Epithelial cell of proximal tubule (primary cell): ENCODE data around the gene TPRX1. TPM values are rescaled to one million over a fixed set of nuclear protein-coding genes. Genes with fewer than 3 reads are reported as not detected.

Experiments used
- DNase-seq: peaks from one replicate; pipeline ENCODE4 v3.0.0-alpha.2; 2011; ENCODE audit warnings: low read depth
- H3K4me3 ChIP-seq: 2 replicates; pipeline ENCODE4 v1.5.1; 2011; ENCODE audit warnings: low read depth, mild to moderate bottlenecking, low read length
- total RNA-seq: library from RNA; depleted of rRNA; stranded (reverse); fragments of >200 nt; gene quantifications from 2 replicates; pipeline ENCODE4 v1.2.3, GENCODE V29; 2015
- TF ChIP-seq, protein P1 (sequence below): conservative IDR thresholded peaks from 2 replicates; pipeline ENCODE4 v1.5.1; 2012; ENCODE audit warnings: low read depth, mild to moderate bottlenecking, low read length

TPRX1 gene
- total RNA-seq, 1 donor from 2014 or later: not detected

DNA sequence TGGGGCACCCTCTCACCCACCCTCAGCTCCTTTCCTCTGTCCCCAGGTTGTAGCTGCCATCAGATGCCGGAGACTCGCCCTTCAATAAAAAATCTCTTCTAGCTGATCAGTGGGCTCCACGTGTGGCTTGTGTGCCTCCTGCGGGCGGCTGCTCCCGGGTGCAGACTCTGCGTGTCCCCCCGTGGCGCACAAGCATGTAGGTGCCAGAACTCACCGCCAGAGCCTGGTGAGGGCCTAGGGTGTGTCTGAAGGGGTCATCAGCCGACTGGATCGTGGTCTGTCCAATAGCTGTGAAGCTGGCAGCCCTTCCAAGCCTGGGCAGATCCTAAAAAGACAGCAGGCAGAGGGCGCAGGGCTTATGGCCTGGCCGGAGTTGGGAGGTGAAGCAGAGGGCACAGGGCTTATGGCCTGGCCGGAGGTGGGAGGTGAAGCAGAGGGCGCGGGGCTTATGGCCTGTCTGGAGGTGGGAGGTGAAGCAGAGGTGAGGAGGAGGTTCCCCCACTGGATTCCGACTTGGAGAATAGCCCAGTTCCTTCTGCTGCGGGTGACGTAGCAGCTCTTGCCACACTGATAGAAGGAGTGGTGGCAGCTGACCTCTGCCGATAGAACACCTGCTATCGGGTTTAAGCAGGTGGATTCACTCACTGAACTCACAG is 47.3 kb downstream of the TPRX1 start:
- no peak overlapping the region for H3K4me3 ChIP-seq
- no peak for DNase-seq
- TF ChIP-seq, protein P1, sequence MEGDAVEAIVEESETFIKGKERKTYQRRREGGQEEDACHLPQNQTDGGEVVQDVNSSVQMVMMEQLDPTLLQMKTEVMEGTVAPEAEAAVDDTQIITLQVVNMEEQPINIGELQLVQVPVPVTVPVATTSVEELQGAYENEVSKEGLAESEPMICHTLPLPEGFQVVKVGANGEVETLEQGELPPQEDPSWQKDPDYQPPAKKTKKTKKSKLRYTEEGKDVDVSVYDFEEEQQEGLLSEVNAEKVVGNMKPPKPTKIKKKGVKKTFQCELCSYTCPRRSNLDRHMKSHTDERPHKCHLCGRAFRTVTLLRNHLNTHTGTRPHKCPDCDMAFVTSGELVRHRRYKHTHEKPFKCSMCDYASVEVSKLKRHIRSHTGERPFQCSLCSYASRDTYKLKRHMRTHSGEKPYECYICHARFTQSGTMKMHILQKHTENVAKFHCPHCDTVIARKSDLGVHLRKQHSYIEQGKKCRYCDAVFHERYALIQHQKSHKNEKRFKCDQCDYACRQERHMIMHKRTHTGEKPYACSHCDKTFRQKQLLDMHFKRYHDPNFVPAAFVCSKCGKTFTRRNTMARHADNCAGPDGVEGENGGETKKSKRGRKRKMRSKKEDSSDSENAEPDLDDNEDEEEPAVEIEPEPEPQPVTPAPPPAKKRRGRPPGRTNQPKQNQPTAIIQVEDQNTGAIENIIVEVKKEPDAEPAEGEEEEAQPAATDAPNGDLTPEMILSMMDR: no peak

DNA sequence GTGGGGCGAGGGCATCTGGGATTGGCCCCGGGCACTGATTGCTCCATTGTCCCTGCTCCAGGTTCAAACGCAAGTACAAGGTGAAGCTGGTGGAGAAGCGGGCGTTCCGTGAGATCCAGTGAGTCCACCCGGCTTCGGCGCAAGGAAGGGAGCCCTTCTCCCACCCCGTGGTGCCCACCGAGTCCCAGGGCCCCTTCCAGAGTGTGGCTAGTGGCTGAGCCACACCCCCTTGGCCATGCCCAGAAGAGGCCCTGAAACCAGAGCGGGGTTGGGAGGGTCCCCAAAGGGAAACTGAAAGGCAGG is 47.8 kb downstream of the TPRX1 start:
- TF ChIP-seq, protein P1: no peak
- no peak overlapping the region for H3K4me3 ChIP-seq
- DNase-seq: no peak

DNA sequence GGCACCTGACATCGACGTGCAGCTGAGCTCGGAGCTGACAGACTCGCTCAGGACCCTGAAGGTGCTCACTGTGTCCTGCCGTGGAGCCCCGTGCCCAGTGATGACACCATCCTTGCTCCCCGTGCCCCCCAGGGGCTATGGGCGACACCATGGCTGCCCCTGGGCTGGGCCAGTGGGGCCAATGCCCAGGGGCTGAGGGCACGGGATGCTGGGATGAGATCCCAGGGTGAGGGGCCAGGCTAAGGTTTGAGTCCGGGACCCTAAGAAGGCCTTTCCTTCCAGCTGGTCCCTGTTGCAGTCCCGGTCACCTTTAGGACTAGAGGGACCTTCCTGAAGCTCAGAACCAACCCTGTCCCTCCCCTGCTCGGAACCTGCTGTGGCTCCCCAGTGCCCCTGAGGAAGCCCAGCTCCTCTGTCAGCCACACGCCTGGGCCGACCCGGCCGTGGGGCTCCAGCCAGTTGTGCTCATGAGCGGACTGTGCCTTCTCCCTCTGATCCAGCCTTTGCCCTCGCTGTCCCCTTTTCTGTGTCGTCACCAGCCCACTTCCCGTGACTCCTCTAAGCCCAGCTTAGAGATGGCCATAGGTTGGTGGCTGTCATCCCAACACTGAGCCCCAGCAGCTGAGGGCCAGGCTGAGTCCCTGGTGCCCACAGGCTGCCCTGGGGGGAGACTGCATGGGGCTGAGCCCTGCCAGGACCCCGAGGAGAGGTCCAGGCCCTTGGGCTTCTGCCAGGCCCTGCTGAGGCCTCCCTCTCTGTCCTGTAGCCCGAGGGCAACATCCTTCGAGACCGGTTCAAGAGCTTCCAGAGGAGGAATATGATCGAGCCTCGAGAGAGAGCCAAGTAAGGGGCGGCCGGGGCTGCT is 48.4 kb downstream of the TPRX1 start:
- H3K4me3 ChIP-seq: no peak overlapping the region
- TF ChIP-seq, protein P1: no peak
- no peak for DNase-seq

DNA sequence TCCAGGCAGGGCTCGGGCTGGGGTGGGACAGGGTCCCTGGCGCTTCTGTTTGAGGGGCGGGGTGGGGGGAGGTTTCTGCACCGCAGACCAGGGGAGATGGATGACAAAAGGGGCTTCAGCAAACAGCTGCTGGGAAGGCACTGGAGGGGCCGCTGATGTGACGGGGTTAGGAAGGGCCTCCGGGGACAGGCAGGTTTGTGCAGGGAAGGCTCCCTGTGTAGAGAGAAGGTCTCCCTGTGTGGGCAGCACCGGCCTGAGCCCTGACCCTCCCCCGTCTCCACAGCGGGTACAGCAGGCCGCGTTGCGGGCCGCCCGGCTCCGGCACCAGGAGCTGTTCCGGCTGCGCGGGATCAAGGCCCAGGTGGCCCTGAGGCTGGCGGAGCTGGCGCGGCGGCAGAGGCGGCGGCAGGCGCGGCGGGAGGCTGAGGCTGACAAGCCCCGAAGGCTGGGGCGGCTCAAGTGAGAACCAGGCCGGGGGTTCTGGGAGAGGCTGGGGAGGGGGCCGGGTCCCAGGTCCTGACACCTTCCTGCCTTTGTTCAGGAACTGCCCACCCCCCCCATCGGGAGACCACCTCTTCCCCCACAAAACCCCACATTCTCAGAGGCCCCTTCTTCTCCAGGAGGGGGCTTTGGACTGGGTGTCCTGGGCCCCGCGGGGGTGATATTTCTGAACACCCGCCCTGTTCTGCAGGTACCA is 49.1 kb downstream of the TPRX1 start:
- H3K4me3 ChIP-seq: no peak overlapping the region
- no peak for DNase-seq
- TF ChIP-seq, protein P1: no peak

DNA sequence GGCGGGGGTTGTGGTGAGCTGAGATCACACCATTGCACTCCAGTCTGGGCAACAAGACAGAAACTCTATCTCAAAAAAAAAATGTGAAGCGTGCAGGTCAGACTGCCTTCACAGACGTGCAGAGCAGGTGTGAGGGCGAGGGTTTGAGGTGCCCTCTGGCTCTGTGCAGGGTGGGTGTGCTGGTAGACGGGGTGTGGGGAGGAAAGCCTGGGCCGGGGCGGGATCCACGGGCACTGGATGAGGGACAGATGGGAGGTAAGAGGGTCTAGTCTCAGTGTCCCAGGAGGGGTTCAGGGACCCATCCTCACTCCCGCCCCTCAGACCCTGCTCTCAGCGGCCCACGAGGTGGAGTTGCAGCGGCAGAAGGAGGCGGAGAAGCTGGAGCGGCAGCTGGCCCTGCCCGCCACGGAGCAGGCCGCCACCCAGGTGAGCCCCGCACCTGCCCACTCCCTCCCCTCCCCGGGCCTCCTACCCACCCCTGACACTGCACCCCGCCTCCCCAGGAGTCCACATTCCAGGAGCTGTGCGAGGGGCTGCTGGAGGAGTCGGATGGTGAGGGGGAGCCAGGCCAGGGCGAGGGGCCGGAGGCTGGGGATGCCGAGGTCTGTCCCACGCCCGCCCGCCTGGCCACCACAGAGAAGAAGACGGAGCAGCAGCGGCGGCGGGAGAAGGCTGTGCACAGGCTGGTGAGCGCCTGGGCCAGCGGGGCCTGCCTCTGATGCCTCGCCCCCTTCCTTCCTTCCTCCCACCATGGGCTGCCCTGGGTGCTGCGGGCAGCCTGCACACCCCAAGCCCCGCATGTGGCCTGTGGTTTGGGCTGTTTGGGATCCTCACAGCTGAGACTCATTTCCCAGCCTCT is 49.9 kb downstream of the TPRX1 start:
- no peak overlapping the region for H3K4me3 ChIP-seq
- TF ChIP-seq, protein P1: no peak
- DNase-seq: no peak

DNA sequence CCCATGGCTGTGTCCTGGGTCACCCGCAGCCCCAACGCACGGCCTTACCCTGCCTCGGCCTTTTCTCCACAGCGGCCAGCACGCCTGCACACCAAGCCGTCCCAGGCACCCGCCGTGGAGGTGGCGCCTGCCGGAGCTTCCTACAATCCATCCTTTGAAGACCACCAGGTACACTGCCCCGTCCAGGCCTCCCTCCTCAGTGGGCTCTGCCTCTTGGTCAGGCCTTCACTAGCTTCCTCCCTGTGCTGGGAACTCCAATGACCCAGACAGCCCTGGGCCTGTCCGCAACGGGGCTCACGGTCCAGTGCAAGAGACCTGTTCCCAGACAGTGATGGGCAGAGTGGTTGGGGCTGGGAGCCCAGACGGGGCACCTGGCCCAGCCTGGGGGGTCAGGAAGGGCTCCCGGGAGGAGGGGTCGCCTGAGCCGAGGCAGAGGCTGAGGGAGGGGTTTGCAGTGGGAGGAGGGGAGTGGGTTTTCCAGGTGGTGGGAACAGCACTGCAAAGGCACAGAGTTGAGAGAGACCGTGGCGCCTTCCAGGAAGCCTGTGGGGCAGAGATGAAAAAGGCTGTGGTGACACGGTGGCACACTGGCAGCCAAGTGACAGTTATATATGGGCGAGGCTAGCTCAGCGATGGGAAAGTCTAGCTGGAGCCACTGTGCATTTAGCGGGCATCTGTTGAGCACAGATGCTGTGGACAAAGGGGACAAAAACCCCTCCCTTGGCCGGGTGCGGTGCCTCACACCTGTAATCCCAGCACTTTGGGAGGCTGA is 51.7 kb downstream of the TPRX1 start:
- no peak for DNase-seq
- TF ChIP-seq, protein P1: no peak
- H3K4me3 ChIP-seq: no peak overlapping the region
